ENCODE measurements around the gene NME4. TPM values are rescaled to one million over a fixed set of nuclear protein-coding genes. Genes with fewer than 3 reads are reported as not detected.
A peak's percentile ranks its signal among the peaks of the same experiment; 100 is the strongest.

NME4 gene
- total and polyA plus RNA-seq, 8 donors, result 72.3 to 199 (median 158) TPM

DNA sequence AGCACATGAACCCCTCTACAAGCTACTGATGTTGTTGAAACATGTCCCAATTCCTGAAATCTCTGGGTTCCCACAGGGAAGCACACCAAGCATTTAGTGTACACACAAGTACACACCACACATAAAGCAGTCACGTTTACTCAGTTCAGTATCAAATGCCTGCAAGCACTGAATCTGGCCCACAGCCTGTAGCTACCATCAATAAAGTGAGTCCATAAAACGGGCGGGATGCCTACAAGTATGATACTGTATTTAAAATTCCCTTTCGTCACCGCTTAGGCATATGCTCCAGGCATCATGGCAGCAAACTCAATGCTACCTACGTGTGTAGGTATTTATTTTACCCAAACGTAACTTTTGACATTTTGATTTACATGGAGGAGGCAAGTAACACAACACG, 46.8 kb upstream of the NME4 start:
- no peak for TF ChIP-seq CTCF (IDR thresholded peaks at IDR 0.05)
- DNase-seq (no peak), ATAC-seq (no peak)
- no peak overlapping the region for H3K27ac ChIP-seq
- intact Hi-C loops (cut with DNase I), result loop anchor here in 1 of 2 donors (10.0 kb wide), 1 partner anchor 135 kb away; no protein-coding TSS in a partner anchor
- no peaks in the 10 kb centered on the region for H3K27me3 ChIP-seq
- H3K9me3 ChIP-seq, result no peaks in the 10 kb centered on the region
- H3K4me3 ChIP-seq, result no peak overlapping the region
- peaks cover 0 to 60% of the 10 kb centered on the region in 2 donors for H3K4me1 ChIP-seq
- H3K36me3 ChIP-seq, result peaks cover 0 to 17% of the 10 kb centered on the region in 2 donors

GRCh38 chr16:351804-352520, 45.0 kb upstream of the NME4 start:
- intact Hi-C loops (cut with DNase I), result loop anchor here in 1 of 2 donors (10.0 kb wide), 1 partner anchor 137 kb away; no protein-coding TSS in a partner anchor
- H3K27me3 ChIP-seq, result no peaks in the 10 kb centered on the region
- DNase-seq (peak in 1 of 4 donors; percentile 89), ATAC-seq (no peak)
- peaks cover 0 to 42% of the 10 kb centered on the region in 2 donors for H3K4me1 ChIP-seq
- peak overlapping the region in 1 of 2 donors; percentile 75 for H3K27ac ChIP-seq
- no peak for TF ChIP-seq CTCF (IDR thresholded peaks at IDR 0.05)
- peak overlapping the region; percentile 61 to 70 for H3K4me3 ChIP-seq
- no peaks in the 10 kb centered on the region for H3K9me3 ChIP-seq
- no peaks in the 10 kb centered on the region for H3K36me3 ChIP-seq

DNA sequence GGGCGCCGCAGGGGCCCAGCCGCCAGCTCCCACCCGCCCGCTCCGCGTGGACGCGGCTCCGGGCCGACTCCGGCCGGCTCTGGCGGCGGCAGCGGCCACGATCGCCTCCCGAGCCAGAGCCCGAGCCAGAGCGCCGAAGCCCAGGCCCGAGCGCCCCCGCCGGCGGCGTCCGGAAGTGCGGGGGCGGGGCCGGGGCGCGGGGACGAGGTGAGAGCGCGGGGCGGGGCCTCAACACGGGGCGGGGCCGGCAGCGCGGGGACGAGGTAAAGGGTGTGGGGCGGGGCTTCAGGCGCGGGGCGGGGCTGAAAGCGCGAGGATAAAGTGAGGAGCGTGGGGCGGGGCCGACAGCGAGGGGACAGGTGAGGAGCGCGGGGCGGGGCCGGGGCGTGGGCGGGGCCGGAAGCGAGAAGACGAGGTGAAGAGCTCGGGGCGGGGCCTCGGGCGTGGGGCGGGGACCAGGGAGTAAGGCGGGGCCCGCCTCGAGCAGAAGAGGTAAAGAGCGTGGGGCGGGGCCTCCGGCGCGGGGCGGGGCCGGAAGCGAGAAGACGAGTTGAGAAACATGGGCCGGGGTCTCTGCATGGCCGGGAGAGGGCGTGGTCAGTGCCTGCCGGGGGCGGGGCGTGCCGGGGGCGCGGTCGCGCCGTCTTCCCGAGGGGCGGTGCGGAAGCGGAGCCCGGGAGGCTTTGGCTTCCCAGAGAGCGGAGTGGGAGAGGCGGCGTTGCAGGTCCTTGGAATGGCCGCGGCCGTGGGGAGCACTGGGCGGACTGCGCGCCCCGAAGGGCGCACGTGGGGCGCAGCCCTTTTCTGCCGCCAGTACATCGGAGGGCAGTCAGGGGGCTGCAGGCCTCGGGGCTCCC, 44.2 kb upstream of the NME4 start, which contains the start of gene AXIN1:
TSS of gene AXIN1 (minus strand) at position 177 of the 857 bp plus-strand sequence. CDS start 5,698 bp downstream, outside the sequence.
- ATAC-seq, result peak; percentile 94
- H3K36me3 ChIP-seq, result no peaks in the 10 kb centered on the region
- peak within 1 kb of the TSS; percentile 61 to 70 for H3K4me3 ChIP-seq
- TF ChIP-seq CTCF (IDR thresholded peaks at IDR 0.05), result peak; percentile 28 to 57
- no peaks in the 10 kb centered on the region for H3K27me3 ChIP-seq
- DNase-seq, result peak; percentile 87 to 100 (median 98)
- peak within 1 kb of the TSS; percentile 7 to 76 for H3K27ac ChIP-seq
- peaks cover 0 to 42% of the 10 kb centered on the region in 2 donors for H3K4me1 ChIP-seq
- no peaks in the 10 kb centered on the region for H3K9me3 ChIP-seq
- intact Hi-C loops (cut with DNase I), result loop anchor here in 1 of 2 donors (10.0 kb wide), 1 partner anchor 138 kb away; no protein-coding TSS in a partner anchor

GRCh38 chr16:353404-354290, 43.4 kb upstream of the NME4 start:
- intact Hi-C loops (cut with DNase I), result loop anchor here in 1 of 2 donors (10.0 kb wide), 1 partner anchor 139 kb away; no protein-coding TSS in a partner anchor
- H3K27me3 ChIP-seq, result no peaks in the 10 kb centered on the region
- no peak for ATAC-seq

More at GRCh38 chr16:353404-354290, 43.4 kb upstream of the NME4 start:
- Histone ChIP-seq H3K4me1 (peaks cover 0 to 35% of the 10 kb centered on the region in 2 donors), H3K9me3 (no peaks in the 10 kb centered on the region), H3K4me3 (peak overlapping the region; percentile 31 to 52), H3K27ac (peak overlapping the region; percentile 7 to 76), H3K36me3 (no peaks in the 10 kb centered on the region)
- DNase-seq, result peak in 1 of 4 donors; percentile 84
- no peak for TF ChIP-seq CTCF (IDR thresholded peaks at IDR 0.05)
